ENCODE data around the gene KCNH1. TPM values are rescaled to one million over a fixed set of nuclear protein-coding genes. Genes with fewer than 3 reads are reported as not detected.
"Not testable (repeated sequence)": the region's sequence is repeated elsewhere in the genome, so short reads cannot be mapped to it uniquely, and the experiment has no call there.

KCNH1 gene
- total RNA-seq, 6 experiments from 2014 or later, result 0.90 to 1.8 (median 1.5) TPM

DNA sequence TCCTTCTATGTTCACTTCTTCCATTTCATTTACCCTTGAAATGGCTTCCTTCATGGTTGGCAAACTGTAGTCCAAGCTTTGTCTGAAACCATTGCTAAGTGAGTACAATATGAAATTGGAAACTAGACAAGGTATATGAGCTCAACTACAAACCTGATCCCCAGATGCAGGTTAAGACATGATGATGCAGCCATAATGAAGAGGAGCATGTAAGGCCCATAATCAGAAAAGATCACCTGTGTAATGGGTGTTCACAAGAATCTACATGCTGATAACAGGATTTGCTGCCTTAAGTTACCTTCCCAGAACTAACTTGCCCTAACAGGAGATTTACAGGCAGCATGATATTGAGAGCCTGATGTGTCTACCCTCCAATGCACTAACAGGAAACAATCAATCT is 153.9 kb downstream of the KCNH1 start:
- Mint-ChIP-seq H3K4me1 (ENCODE audit: low read depth) (no peaks in the 10 kb centered on the region; the same call in 1 of the 2 replicates), H3K36me3 (ENCODE audit: low read depth) (no peaks in the 10 kb centered on the region), H3K27ac (no peak overlapping the region), H3K27me3 (ENCODE audit: insufficient read depth) (no peaks in the 10 kb centered on the region; the same call in none of the 2 replicates), H3K9me3 (no peaks in the 10 kb centered on the region; the same call in 1 of the 2 replicates), H3K4me3 (no peak overlapping the region)
- TF ChIP-seq, protein P1, sequence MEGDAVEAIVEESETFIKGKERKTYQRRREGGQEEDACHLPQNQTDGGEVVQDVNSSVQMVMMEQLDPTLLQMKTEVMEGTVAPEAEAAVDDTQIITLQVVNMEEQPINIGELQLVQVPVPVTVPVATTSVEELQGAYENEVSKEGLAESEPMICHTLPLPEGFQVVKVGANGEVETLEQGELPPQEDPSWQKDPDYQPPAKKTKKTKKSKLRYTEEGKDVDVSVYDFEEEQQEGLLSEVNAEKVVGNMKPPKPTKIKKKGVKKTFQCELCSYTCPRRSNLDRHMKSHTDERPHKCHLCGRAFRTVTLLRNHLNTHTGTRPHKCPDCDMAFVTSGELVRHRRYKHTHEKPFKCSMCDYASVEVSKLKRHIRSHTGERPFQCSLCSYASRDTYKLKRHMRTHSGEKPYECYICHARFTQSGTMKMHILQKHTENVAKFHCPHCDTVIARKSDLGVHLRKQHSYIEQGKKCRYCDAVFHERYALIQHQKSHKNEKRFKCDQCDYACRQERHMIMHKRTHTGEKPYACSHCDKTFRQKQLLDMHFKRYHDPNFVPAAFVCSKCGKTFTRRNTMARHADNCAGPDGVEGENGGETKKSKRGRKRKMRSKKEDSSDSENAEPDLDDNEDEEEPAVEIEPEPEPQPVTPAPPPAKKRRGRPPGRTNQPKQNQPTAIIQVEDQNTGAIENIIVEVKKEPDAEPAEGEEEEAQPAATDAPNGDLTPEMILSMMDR (IDR thresholded peaks at IDR 0.05), result no peak
- DNase-seq, result no peak

DNA sequence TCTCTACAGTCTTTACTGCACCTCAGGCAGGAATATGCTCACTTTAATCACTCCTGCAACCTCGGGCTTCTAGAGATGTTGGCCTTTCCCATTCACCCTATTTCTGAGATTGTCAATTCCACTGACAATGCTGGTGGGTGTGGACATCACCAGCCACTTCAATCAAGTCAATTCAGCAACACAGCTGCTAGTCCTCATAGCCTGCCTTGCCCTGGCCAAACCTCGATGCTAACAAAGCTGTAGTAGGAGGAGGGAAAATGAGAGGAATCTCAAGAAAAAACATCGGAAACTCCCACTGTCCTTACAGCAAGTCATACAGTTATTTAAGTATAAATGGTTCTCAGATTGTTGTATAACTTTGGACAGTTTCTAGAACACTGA is 155.0 kb downstream of the KCNH1 start:
- Mint-ChIP-seq H3K4me1 (ENCODE audit: low read depth) (no peaks in the 10 kb centered on the region; the same call in 1 of the 2 replicates), H3K9me3 (no peaks in the 10 kb centered on the region; the same call in 1 of the 2 replicates), H3K27ac (no peak overlapping the region), H3K36me3 (ENCODE audit: low read depth) (no peaks in the 10 kb centered on the region), H3K4me3 (no peak overlapping the region), H3K27me3 (ENCODE audit: insufficient read depth) (no peaks in the 10 kb centered on the region; the same call in none of the 2 replicates)
- TF ChIP-seq, protein P1 (IDR thresholded peaks at IDR 0.05), result no peak
- no peak for DNase-seq

DNA sequence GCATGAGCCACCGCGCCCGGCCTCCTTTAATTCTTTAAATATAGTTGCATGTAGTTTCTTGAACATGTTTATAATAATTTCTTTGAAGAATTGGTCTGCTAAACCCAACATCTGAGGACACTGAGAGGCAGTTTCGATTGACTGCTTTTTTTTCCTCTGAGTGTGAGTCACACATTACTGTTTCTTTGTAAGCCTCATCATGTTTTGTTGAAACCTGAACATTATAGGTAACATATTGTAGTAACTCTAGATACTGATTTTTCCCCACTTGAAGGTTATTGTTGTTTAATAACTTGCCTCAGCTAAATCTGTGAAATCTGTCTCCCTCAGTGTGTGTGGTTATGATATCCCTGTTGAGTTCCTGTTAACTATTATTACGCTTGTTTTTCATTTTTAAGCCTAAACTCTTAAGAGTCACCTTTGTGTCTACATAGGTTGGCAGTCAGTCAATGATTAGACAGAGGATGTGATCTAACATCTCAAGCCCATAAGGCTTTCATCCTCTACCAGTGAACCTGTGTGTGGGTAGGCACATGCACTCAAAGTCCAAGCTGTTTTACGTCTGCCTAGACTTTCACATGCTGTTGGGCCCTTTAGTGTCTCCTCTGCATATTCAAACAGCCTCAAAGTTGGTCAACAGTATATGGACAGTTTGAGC is 155.5 kb downstream of the KCNH1 start:
- H3K4me1 Mint-ChIP-seq (ENCODE audit: low read depth), result no peaks in the 10 kb centered on the region; the same call in 1 of the 2 replicates
- no peaks in the 10 kb centered on the region; the same call in 1 of the 2 replicates for H3K9me3 Mint-ChIP-seq
- no peak for DNase-seq
- TF ChIP-seq, protein P1 (IDR thresholded peaks at IDR 0.05), result no peak
- no peaks in the 10 kb centered on the region for H3K36me3 Mint-ChIP-seq (ENCODE audit: low read depth)
- H3K27me3 Mint-ChIP-seq (ENCODE audit: insufficient read depth), result no peaks in the 10 kb centered on the region; the same call in none of the 2 replicates
- H3K27ac Mint-ChIP-seq, result no peak overlapping the region
- no peak overlapping the region for H3K4me3 Mint-ChIP-seq

DNA sequence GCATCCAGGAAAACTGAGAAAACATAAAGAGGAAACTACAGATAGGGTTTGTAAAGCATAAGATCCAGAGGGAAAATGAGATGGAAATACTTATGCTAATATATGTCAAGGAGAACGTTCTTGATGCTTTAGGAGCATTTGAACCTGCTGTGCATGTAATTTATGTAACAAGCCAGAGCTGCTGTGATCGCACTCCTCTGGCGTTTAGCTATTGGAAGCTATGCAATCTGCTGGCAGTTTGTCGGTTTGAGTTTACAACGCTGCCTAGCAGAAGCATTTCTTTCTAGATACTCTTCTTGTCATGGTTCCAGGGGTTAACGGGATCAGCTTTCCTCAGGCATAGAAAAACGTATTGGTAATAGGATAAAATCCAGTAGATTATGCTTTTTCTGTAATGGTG is 182.7 kb downstream of the KCNH1 start:
- no peak overlapping the region for H3K4me3 Mint-ChIP-seq
- DNase-seq, result no peak
- H3K27ac Mint-ChIP-seq, result no peak overlapping the region
- TF ChIP-seq, protein P1 (IDR thresholded peaks at IDR 0.05), result no peak
- no peaks in the 10 kb centered on the region for H3K9me3 Mint-ChIP-seq
- peaks cover 14% of the 10 kb centered on the region for H3K4me1 Mint-ChIP-seq (ENCODE audit: low read depth)
- peaks cover 3% of the 10 kb centered on the region for H3K27me3 Mint-ChIP-seq (ENCODE audit: insufficient read depth)
- no peaks in the 10 kb centered on the region for H3K36me3 Mint-ChIP-seq (ENCODE audit: low read depth)

DNA sequence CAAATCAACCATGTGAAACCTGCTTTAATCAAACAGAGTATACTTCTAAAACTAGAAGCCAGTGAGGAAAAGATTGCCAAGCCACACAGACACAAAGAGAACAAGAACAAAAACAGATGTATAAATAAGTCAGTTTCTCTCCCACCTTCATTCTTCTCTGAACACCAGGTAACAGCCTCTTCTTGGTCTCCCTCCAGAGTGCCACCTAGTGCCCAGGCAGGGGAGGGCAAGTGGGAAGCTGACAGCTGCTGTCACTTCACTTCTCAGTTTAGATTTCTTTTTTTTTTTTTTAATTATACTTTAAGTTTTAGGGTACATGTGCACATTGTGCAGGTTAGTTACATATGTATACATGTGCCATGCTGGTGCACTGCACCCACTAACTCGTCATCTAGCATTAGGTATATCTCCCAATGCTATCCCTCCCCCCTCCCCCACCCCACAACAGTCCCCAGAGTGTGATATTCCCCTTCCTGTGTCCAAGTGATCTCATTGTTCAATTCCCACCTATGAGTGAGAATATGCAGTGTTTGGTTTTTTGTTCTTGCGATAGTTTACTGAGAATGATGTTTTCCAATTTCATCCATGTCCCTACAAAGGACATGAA is 183.9 kb downstream of the KCNH1 start:
- H3K4me3 Mint-ChIP-seq; H3K9me3 Mint-ChIP-seq; H3K36me3 Mint-ChIP-seq (ENCODE audit: low read depth); H3K27me3 Mint-ChIP-seq (ENCODE audit: insufficient read depth); H3K27ac Mint-ChIP-seq: not testable (repeated sequence)
- TF ChIP-seq, protein P1 (IDR thresholded peaks at IDR 0.05), result peak; percentile 74
- DNase-seq, result peak; percentile 2
- H3K4me1 Mint-ChIP-seq (ENCODE audit: low read depth), result peaks cover 14% of the 10 kb centered on the region

Data from HFFc6 (cell line).